Caco-2 (cell line): ENCODE data around the gene DOK3. TPM values are rescaled to one million over a fixed set of nuclear protein-coding genes. Genes with fewer than 3 reads are reported as not detected.

Source experiments
- BruUV-seq: library from RNA; stranded (reverse); fragments of 400-500 nt; replicated peaks from 2 replicates; lab custom pipeline; 2021; lab: Mats Ljungman, UMichigan
- CTCF ChIA-PET: fragments of 300-600 bp; sonication (Branson Sonifier 250); formaldehyde crosslinking; loops from one replicate; lab custom pipeline; 2022; ENCODE audit warnings: antibody characterized with exemption; lab: Charles Lee
- POLR2A ChIA-PET: fragments of 300-600 bp; sonication (Branson Sonifier 250); formaldehyde crosslinking; loops from one replicate; lab custom pipeline; 2022; ENCODE audit warnings: antibody characterized with exemption; lab: Charles Lee
- DNase-seq, 2 experiments: peaks; one replicate each; pipeline versions ENCODE4 v3.0.0 to v3.0.0-alpha.2; 2020 to 2022
- H3K27me3 ChIP-seq: replicated peaks from 2 replicates; pipeline ENCODE4 v1.6.0; 2011; ENCODE audit warnings: low read length; ENCODE audit not compliant: control insufficient read depth, insufficient read depth
- H3K36me3 ChIP-seq: 2 replicates; pipeline ENCODE4 v1.5.1; 2011; ENCODE audit warnings: low read length; ENCODE audit not compliant: control insufficient read depth, insufficient read depth
- H3K4me1 ChIP-seq: fragments of 250-450 bp; sonication (Bioruptor Pico); 2 replicates; pipeline ENCODE4 v1.5.1; 2020; ENCODE audit warnings: mild to moderate bottlenecking
- H3K4me3 ChIP-seq: 2 replicates; pipeline ENCODE4 v1.5.1; 2011; ENCODE audit warnings: low read depth, mild to moderate bottlenecking, control low read depth, low read length
- H3K9me3 ChIP-seq: fragments of 250-450 bp; sonication (Bioruptor Pico); 2 replicates; pipeline ENCODE4 v1.5.1; 2020; ENCODE audit warnings: mild to moderate bottlenecking, moderate library complexity
- H3K27ac Mint-ChIP-seq: one replicate; pipeline ENCODE4 v1.8.0; 2022; ENCODE audit warnings: mixed read lengths; ENCODE audit not compliant: unreplicated experiment
- H3K27me3 Mint-ChIP-seq: one replicate; pipeline ENCODE4 v1.8.0; 2022; ENCODE audit warnings: mixed read lengths; ENCODE audit not compliant: insufficient read depth, unreplicated experiment
- H3K36me3 Mint-ChIP-seq: one replicate; pipeline ENCODE4 v1.8.0; 2022; ENCODE audit warnings: mild to moderate bottlenecking, mixed read lengths; ENCODE audit not compliant: insufficient read depth, unreplicated experiment
- H3K4me1 Mint-ChIP-seq: one replicate; pipeline ENCODE4 v1.8.0; 2022; ENCODE audit warnings: low read depth, mixed read lengths; ENCODE audit not compliant: unreplicated experiment
- H3K4me3 Mint-ChIP-seq: one replicate; pipeline ENCODE4 v1.8.0; 2022; ENCODE audit warnings: mild to moderate bottlenecking, moderate library complexity, mixed read lengths; ENCODE audit not compliant: unreplicated experiment
- H3K9me3 Mint-ChIP-seq: one replicate; pipeline ENCODE4 v1.8.0; 2022; ENCODE audit warnings: mixed read lengths; ENCODE audit not compliant: unreplicated experiment
- intact Hi-C: fragments of 100-400 bp; cut with micrococcal nuclease; formaldehyde crosslinking; loops from one replicate; pipeline ENCODE4 v1.10.0; 2022; ENCODE audit not compliant: unreplicated experiment
- total RNA-seq: library from RNA; stranded (reverse); gene quantifications from 2 replicates; pipeline ENCODE4 v1.2.3, GENCODE V29; 2022
- TF ChIP-seq, protein P1 (sequence below), 2 experiments: fragments of 200-600 bp in 1 of 2; IDR thresholded peaks; 1 replicate in 1 of 2; 2 replicates in 1 of 2; pipeline versions ENCODE4 v1.5.1 to v1.8.0; 2011 to 2022; ENCODE audit warnings: antibody characterized with exemption in 1 of 2, control low read depth in 1 of 2, inconsistent platforms in 1 of 2, low read depth in 1 of 2, low read length in 1 of 2, mild to moderate bottlenecking in 1 of 2, moderate library complexity in 1 of 2; ENCODE audit not compliant: insufficient read depth in 1 of 2, severe bottlenecking in 1 of 2, unreplicated experiment in 1 of 2

The DOK3 gene
- total RNA-seq, 1 experiment from 2014 or later = 7.9 TPM

DNA sequence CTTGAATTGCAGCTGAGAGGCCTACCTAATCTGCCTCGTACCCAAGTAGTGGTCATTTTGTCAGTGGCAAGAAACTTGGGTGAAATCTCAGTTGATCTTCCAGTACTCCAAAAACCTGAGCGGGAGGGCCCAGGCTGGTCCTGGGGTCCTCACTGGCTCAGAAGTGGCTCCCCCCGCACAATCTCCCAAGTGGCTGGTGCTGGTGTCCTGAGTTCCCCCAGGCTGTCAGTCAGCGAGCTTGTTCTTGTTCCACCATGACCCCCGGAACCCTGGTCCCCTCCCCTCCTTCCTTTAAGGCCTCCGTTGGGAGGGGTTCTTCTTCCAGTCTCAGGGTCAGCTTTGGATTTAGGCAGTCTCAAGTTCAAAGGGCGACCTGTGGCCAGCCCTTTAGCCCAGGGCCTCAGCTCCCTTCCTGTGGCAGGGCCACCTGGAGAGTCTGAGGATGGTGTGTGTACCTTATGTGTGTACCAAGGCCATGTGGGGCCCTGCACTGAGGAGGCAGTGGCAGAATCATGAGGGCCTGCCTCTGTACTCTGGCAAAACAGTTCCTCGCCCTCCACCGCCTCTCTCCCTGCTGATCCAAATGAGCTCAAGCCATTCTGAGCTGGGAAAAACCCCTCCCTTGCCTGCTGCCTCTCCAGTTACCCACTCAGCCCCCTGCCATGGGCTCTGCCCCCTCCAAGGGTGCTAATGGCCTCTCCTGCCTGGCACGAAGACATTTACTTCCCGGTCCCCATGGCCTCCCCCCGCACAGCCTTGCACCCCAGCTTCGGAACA lies 31.7 kb downstream of the DOK3 start:
- intact Hi-C loops = no loop called here
- BruUV-seq = no TSS peak
- no peak for DNase-seq
- ChIA-PET CTCF (interaction anchor here (0.9 to 1.3 kb wide), 3 partner anchors 20 to 87 kb away, joined by 3 read pairs; no protein-coding TSS in a partner anchor), POLR2A (interaction anchor here (0.6 to 2.4 kb wide), 2 partner anchors 19 to 52 kb away, joined by 3 to 8 read pairs; partner anchors contain the start of genes GRK6 and PDLIM7)
- Histone ChIP-seq H3K4me1 (peaks cover 4% of the 10 kb centered on the region), H3K9me3 (no peaks in the 10 kb centered on the region), H3K27me3 (no peaks in the 10 kb centered on the region), H3K4me3 (no peak overlapping the region), H3K36me3 (no peaks in the 10 kb centered on the region)
- Mint-ChIP-seq H3K36me3 (peaks cover 21% of the 10 kb centered on the region), H3K9me3 (no peaks in the 10 kb centered on the region), H3K4me3 (no peak overlapping the region), H3K4me1 (peaks cover 26% of the 10 kb centered on the region), H3K27me3 (no peaks in the 10 kb centered on the region), H3K27ac (peak overlapping the region; percentile 95)
- TF ChIP-seq, protein P1, sequence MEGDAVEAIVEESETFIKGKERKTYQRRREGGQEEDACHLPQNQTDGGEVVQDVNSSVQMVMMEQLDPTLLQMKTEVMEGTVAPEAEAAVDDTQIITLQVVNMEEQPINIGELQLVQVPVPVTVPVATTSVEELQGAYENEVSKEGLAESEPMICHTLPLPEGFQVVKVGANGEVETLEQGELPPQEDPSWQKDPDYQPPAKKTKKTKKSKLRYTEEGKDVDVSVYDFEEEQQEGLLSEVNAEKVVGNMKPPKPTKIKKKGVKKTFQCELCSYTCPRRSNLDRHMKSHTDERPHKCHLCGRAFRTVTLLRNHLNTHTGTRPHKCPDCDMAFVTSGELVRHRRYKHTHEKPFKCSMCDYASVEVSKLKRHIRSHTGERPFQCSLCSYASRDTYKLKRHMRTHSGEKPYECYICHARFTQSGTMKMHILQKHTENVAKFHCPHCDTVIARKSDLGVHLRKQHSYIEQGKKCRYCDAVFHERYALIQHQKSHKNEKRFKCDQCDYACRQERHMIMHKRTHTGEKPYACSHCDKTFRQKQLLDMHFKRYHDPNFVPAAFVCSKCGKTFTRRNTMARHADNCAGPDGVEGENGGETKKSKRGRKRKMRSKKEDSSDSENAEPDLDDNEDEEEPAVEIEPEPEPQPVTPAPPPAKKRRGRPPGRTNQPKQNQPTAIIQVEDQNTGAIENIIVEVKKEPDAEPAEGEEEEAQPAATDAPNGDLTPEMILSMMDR (IDR thresholded peaks at IDR 0.05; ENCODE audit: insufficient read depth in 1 of 2, low read depth in 1 of 2, low read length in 1 of 2, severe bottlenecking in 1 of 2, unreplicated experiment in 1 of 2) = no peak

DNA sequence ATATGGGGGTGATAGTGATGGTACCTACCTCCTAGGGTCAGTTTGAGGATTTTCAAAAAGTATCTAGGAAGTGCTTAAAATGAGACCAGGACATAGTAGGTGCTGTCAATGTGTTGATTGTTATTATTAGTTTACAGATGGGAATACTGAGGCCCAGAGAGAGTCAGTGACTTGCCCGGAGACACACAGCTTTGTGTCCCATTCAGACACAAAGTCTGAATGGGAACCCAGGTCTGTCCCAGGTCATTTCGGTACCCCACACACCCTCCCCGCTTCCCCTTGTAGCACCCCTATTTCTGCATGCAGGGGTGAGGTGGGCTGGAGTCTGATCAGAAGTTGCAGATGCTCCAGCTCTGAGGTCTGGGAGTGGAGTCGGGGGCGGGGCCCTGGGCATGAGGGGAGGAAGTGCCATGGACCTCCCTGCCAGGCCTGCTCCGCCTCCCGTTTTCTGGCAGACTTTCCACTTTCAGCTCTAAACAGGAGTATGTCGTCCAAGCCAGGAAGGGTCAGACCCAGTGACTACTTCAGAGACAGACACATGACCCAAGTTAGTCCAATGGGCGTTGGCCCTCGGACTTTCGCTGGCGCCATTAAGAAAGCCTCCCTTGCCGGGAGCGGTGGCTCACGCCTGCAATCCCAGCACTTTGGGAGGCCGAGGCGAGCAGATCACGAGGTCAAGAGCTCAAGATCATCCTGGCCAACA lies 32.9 kb downstream of the DOK3 start:
- H3K4me3 ChIP-seq = no peak overlapping the region
- Mint-ChIP-seq H3K36me3 (peaks cover 23% of the 10 kb centered on the region), H3K4me3 (no peak overlapping the region), H3K27ac (no peak overlapping the region), H3K4me1 (peaks cover 26% of the 10 kb centered on the region), H3K9me3 (no peaks in the 10 kb centered on the region), H3K27me3 (no peaks in the 10 kb centered on the region)
- DNase-seq = no peak
- no peaks in the 10 kb centered on the region for H3K27me3 ChIP-seq
- no peaks in the 10 kb centered on the region for H3K36me3 ChIP-seq
- no TSS peak for BruUV-seq
- ChIA-PET POLR2A (interaction anchor here (2.4 kb wide), 1 partner anchor 20 kb away, joined by 8 read pairs; the partner anchor contains the start of gene PDLIM7), CTCF (interaction anchor here (1.0 to 1.3 kb wide), 2 partner anchors 19 to 86 kb away, joined by 3 read pairs; no protein-coding TSS in a partner anchor)
- H3K9me3 ChIP-seq = no peaks in the 10 kb centered on the region
- peaks cover 12% of the 10 kb centered on the region for H3K4me1 ChIP-seq
- intact Hi-C loops = no loop called here
- TF ChIP-seq, protein P1 (IDR thresholded peaks at IDR 0.05; ENCODE audit: insufficient read depth in 1 of 2, low read depth in 1 of 2, low read length in 1 of 2, severe bottlenecking in 1 of 2, unreplicated experiment in 1 of 2) = no peak
